Omental fat pad (tissue), 4 donors: ENCODE results near the gene MAFG. TPM values are rescaled to one million over a fixed set of nuclear protein-coding genes. Genes with fewer than 3 reads are reported as not detected.
"Not testable (repeated sequence)": the region's sequence is repeated elsewhere in the genome, so short reads cannot be mapped to it uniquely, and the experiment has no call there.

ENCODE experiments used
- ATAC-seq: fragments of 150-250 bp; one replicate; pipeline ENCODE4 v1.9.1; 2016; ENCODE audit warnings: mild to moderate bottlenecking, moderate library complexity; ENCODE audit not compliant: low FRiP score
- DNase-seq: peaks from one replicate; pipeline ENCODE4 v3.0.0-alpha.2; 2019; ENCODE audit warnings: low spot score
- total RNA-seq, 4 donors: library from RNA; depleted of rRNA; stranded (reverse); fragments of >200 nt; gene quantifications; one replicate each; pipeline ENCODE4 v1.1.0, GENCODE V29; 2016
- TF ChIP-seq, protein P1 (sequence below), 3 donors: fragments of 450-650 bp; IDR thresholded peaks; one replicate each; pipeline ENCODE4 v1.5.1; 2016 to 2017; ENCODE audit warnings: antibody characterized with exemption in 3 of 3, mild to moderate bottlenecking in 3 of 3, moderate library complexity in 2 of 3

Gene MAFG
- total RNA-seq, 4 donors from 2014 or later = 22.2 to 31.5 (median 25.6) TPM

- TF ChIP-seq, protein P1, sequence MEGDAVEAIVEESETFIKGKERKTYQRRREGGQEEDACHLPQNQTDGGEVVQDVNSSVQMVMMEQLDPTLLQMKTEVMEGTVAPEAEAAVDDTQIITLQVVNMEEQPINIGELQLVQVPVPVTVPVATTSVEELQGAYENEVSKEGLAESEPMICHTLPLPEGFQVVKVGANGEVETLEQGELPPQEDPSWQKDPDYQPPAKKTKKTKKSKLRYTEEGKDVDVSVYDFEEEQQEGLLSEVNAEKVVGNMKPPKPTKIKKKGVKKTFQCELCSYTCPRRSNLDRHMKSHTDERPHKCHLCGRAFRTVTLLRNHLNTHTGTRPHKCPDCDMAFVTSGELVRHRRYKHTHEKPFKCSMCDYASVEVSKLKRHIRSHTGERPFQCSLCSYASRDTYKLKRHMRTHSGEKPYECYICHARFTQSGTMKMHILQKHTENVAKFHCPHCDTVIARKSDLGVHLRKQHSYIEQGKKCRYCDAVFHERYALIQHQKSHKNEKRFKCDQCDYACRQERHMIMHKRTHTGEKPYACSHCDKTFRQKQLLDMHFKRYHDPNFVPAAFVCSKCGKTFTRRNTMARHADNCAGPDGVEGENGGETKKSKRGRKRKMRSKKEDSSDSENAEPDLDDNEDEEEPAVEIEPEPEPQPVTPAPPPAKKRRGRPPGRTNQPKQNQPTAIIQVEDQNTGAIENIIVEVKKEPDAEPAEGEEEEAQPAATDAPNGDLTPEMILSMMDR (IDR thresholded peaks at IDR 0.05) = no peak
- ATAC-seq (no peak), DNase-seq (no peak)
These were observed 30.3 kb upstream of the MAFG start for GRCh38 chr17:81957691-81958432.

DNA sequence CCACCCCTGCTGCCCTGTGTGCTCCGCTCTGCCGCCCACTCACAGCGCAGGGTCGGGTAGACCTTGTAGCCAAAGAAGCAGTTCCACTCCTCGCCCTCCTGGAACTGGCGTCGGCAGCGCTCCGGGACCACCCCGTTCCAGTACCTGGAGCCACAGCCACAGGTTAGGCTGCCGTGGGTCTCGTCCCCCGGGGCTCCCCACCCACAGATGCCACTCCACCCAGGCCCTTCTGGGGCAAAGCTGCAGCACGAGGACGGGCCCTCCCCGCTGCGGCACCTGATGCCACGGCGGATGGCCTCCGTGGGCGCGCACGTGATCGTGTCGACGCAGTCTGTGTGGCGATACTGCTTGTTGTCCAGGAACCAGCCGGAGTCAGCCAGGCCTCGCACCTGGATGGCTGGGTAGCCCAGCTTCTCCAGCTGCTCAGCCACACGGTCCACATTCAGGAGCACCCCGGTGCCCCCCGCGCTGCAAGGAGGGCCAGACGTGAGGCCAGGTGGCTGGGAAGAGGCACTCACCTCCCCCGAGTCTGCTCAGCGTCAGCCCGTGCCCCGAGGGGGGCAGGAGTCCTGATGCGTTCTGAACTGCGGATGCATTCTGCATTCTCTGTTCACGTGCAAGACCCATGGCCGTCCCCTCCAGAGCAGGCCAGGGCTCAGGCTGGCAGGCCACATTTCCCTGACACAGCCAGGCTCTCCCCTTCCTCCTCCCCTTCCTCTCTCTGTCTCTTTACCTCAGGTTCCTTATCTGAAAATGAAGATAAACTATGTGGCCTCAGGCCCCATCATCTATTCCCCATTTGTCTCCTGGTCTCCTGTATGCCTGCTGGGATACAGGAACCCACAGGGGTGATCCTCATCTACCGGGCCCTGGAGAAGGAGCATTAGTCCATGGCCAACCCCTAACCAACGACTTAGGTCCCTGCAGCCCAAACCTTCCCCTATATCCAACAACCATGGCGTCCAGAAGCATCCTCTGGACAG lies 29.4 kb upstream of the MAFG start:
- no peak for DNase-seq
- TF ChIP-seq, protein P1 (IDR thresholded peaks at IDR 0.05) = no peak
- no peak for ATAC-seq

DNA sequence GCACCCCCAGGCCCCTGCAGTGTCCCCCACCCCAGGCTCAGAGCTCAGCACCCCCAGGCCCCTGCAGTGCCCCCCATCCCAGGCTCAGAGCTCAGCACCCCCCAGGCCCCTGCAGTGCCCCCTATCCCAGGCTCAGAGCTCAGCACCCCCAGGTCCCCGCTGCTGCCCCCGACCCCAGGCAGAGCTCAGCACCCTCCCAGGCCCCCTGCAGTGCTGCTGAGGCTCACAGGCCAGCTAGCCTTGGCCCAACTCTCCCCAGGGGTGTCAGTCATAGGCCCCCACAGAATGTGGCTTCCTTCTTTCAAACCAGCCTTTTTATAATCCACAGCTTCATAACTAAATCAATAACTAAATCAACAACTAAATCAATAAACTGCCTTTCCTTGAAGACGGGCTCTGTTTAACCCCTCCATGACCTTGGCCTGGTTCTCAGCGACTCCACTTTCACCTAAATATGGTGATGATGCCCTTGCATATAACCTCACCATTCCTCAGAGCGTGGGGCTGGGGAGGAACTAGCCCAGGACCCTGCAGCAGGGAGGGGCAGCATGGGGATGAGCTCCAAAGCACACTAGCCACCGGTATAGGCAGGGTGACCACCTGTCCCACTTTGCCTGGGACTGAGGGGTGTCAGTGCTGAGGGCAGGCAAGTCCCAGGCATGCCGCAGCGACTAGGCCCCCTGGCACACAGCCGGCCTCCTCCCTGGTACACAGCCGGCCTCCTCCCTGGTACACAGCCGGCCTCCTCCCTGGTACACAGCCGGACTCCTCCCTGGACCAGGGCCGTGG lies 28.4 kb upstream of the MAFG start:
- DNase-seq = no peak
- TF ChIP-seq, protein P1 (IDR thresholded peaks at IDR 0.05) = no peak

GRCh38 chr17:81955058-81955681 lies 27.6 kb upstream of the MAFG start:
- ATAC-seq (no peak), DNase-seq (no peak)
- TF ChIP-seq, protein P1 (IDR thresholded peaks at IDR 0.05) = no peak

More for the DNA sequence above, 28.4 kb upstream of the MAFG start:
- no peak for ATAC-seq

DNA sequence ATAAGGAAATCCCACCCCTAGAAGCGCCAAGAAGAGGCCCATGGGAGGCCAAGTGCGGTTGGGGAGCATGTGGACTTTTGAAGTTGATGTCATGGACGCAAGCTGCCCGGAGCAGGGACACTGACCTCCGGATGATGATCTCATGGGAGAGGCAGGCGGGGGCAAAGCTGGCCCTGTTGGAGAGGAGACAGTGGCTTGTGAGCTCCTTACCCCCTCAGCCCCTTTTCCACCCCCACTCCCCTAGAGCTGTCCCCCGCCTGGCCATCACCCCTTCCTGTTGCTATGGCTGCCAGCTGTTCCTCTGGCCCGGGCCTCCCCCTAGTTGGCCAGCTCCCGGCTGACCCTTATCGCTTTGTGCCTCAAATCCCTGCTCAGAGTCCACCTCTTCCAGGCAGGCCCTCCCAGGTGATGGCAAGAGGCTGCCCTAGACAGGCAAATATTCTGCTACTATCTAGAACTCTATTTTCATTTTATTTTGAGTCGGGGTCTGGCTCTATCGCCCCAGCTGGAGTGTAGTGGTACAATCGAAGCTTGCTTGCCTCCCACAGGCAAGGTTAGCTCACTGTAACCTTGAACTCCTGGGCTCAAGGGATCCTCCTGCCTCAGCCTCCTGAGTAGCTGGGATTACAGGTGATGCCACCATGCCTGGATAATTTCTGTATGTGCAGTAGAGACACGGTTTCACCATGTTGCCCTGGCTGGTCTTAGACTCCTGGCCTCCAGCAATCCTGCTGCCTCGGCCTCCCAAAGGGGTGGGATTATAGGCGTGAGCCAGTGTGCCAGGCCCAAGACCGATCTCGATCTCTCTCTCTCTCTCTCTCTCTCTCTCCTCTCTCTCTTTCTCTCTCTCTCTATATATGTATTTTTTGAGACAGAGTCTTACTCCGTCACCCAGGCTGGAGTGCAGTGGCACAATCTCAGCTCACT lies 26.9 kb upstream of the MAFG start:
- ATAC-seq (no peak), DNase-seq (no peak)
- TF ChIP-seq, protein P1 (IDR thresholded peaks at IDR 0.05) = no peak

- not testable (repeated sequence) for DNase-seq, ATAC-seq
These were observed 25.9 kb upstream of the MAFG start for GRCh38 chr17:81953443-81953842.
